ENCODE data around the gene JAK3.

DNA sequence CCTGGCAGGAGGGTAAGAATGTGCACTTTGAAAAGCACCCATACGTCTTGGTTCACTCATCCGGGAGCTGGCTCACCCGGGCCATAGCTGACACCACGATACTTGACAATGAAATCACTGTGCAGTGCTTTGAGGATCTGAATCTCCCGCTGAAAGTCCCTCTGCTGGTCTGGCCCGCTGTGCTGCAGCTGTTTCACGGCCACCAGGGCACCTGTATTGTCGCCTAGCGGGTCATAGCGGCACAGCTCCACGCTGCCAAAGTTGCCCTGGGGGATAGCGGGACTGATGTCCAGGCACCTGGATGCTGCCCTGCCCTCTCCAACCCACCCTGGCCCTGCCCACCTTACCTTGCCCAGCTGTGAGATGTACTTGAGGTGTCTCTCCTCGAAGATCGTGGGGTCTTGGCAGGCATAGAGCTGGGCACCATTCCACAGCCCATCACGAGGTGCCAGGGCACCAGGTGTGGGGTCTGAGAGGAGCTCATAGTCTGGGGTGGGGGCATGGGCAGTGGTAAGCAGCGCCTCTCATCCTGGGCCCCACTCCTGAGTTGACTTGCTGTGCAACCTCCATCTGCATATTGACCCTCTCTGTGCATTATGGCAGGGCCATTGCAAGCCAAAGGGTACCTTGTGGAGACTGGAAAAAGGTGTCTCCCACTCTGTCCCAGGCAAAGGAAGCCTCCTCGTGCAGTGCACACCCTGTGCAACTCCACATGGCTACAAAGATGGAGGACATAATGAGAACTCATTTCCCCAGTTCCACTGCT, 15.2 kb downstream of the JAK3 start:
- TF ChIP-seq GABPA (IDR thresholded peaks at IDR 0.05; ENCODE audit: borderline replicate concordance, insufficient read depth, low read length) (no peak), EGR1 (IDR thresholded peaks at IDR 0.05; ENCODE audit: borderline replicate concordance, low read depth, low read length) (no peak), ASH2L (IDR thresholded peaks at IDR 0.05; ENCODE audit: low read length) (no peak), EZH2 (IDR thresholded peaks at IDR 0.05; ENCODE audit: low read depth, low read length, severe bottlenecking) (no peak)

Data from H1 (cell line).